Astrocyte (in vitro differentiated cells and primary cell): ENCODE data around the gene COG5.

Experiments used
- CTCF ChIP-seq: IDR thresholded peaks from 2 replicates; pipeline ENCODE4 v1.5.1; 2011; ENCODE audit warnings: low read depth, mild to moderate bottlenecking, inconsistent platforms, low read length, moderate library complexity; ENCODE audit not compliant: insufficient read depth
- EZH2 ChIP-seq: IDR thresholded peaks from 2 replicates; pipeline ENCODE4 v1.6.1; 2012; ENCODE audit warnings: mild to moderate bottlenecking, low read length, inconsistent platforms; ENCODE audit not compliant: insufficient read depth

- no peak for TF ChIP-seq CTCF
- TF ChIP-seq EZH2 = no peak
Measured at GRCh38 chr7:107173691-107174406, 389.9 kb downstream of the COG5 start.
